Right hindlimb (tissue), 1 donor: ENCODE measurements around the gene MED13L.

Source experiments
- DNase-seq: peaks from one replicate; pipeline ENCODE4 v3.0.0-alpha.2; 2018

Gene MED13L

GRCh38 chr12:116277467-116278278, at the start of gene MED13L:
MED13L (minus strand) TSS chr12:116277693; CDS start chr12:116277131, 562 bp downstream.
- DNase-seq: peak; percentile 96

GRCh38 chr12:116325336-116325664, 47.8 kb upstream of the MED13L start:
- no peak for DNase-seq

- DNase-seq: no peak
These were observed 47.3 kb upstream of the MED13L start for GRCh38 chr12:116324654-116325335.

GRCh38 chr12:116323406-116324386, 46.2 kb upstream of the MED13L start:
- no peak for DNase-seq

- DNase-seq: no peak
These were observed 44.4 kb upstream of the MED13L start for GRCh38 chr12:116321913-116322312.

- DNase-seq: peak; percentile 48
These were observed 43.3 kb upstream of the MED13L start for GRCh38 chr12:116320791-116321217.

- DNase-seq: peak; percentile 89
These were observed 42.6 kb upstream of the MED13L start for GRCh38 chr12:116319898-116320621.

GRCh38 chr12:116319233-116319897, 41.9 kb upstream of the MED13L start:
- peak; percentile 57 for DNase-seq

GRCh38 chr12:116318576-116319232, 41.2 kb upstream of the MED13L start:
- DNase-seq: peak; percentile 83

- DNase-seq: no peak
These were observed 40.6 kb upstream of the MED13L start for GRCh38 chr12:116317986-116318575.

GRCh38 chr12:116317139-116317538, 39.6 kb upstream of the MED13L start:
- DNase-seq: no peak

GRCh38 chr12:116314477-116314876, 37.0 kb upstream of the MED13L start:
- DNase-seq: no peak

- no peak for DNase-seq
These were observed 35.9 kb upstream of the MED13L start for GRCh38 chr12:116313194-116313927.

GRCh38 chr12:116310082-116310481, 32.6 kb upstream of the MED13L start:
- no peak for DNase-seq

- no peak for DNase-seq
These were observed 31.9 kb upstream of the MED13L start for GRCh38 chr12:116309343-116309742.

- DNase-seq: no peak
These were observed 31.2 kb upstream of the MED13L start for GRCh38 chr12:116308647-116309046.

- no peak for DNase-seq
These were observed 29.5 kb upstream of the MED13L start for GRCh38 chr12:116306968-116307367.

GRCh38 chr12:116306506-116306905, 29.0 kb upstream of the MED13L start:
- DNase-seq: no peak

GRCh38 chr12:116304621-116305020, 27.1 kb upstream of the MED13L start:
- no peak for DNase-seq

GRCh38 chr12:116303929-116304328, 26.4 kb upstream of the MED13L start:
- no peak for DNase-seq
